Endodermal cell (in vitro differentiated cells): ENCODE results near the gene ZSWIM4. TPM values are rescaled to one million over a fixed set of nuclear protein-coding genes. Genes with fewer than 3 reads are reported as not detected.

Experiments
- DNase-seq: peaks from one replicate; pipeline ENCODE4 v3.0.0-alpha.2; 2017
- H3K27ac ChIP-seq: 2 replicates; pipeline ENCODE4 v1.5.1; 2013; ENCODE audit warnings: mild to moderate bottlenecking, low read depth, low read length, moderate library complexity
- H3K27me3 ChIP-seq: 2 replicates; pipeline ENCODE4 v1.6.1; 2013; ENCODE audit warnings: mild to moderate bottlenecking, low read length, moderate library complexity; ENCODE audit not compliant: insufficient read depth, control insufficient read depth, poor library complexity, severe bottlenecking
- H3K36me3 ChIP-seq: 2 replicates; pipeline ENCODE4 v1.7.0; 2013; ENCODE audit warnings: mild to moderate bottlenecking, low read length, moderate library complexity; ENCODE audit not compliant: control insufficient read depth, insufficient read depth
- H3K4me1 ChIP-seq: one replicate; pipeline ENCODE4 v1.7.0; 2013; ENCODE audit warnings: low read length; ENCODE audit not compliant: control insufficient read depth, insufficient read depth
- H3K4me3 ChIP-seq: 2 replicates; pipeline ENCODE4 v1.5.1; 2013; ENCODE audit warnings: mild to moderate bottlenecking, low read length, moderate library complexity
- H3K9ac ChIP-seq: 2 replicates; pipeline ENCODE4 v1.6.1; 2013; ENCODE audit warnings: mild to moderate bottlenecking, low read length, moderate library complexity; ENCODE audit not compliant: poor library complexity, severe bottlenecking; ENCODE audit errors: extremely low read depth
- H3K9me3 ChIP-seq: 2 replicates; pipeline ENCODE4 v1.6.1; 2013; ENCODE audit warnings: mild to moderate bottlenecking, low read length, moderate library complexity; ENCODE audit not compliant: control insufficient read depth
- H3K27ac Mint-ChIP-seq: 2 replicates; pipeline ENCODE4 v1.8.0; 2020; ENCODE audit warnings: mixed read lengths
- H3K27me3 Mint-ChIP-seq: 2 replicates; pipeline ENCODE4 v1.8.0; 2021; ENCODE audit warnings: mild to moderate bottlenecking, mixed read lengths; ENCODE audit not compliant: insufficient read depth
- H3K36me3 Mint-ChIP-seq: 2 replicates; pipeline ENCODE4 v1.8.0; 2020; ENCODE audit warnings: low read depth, mixed read lengths
- H3K4me1 Mint-ChIP-seq: 2 replicates; pipeline ENCODE4 v1.8.0; 2020; ENCODE audit warnings: mixed read lengths
- H3K4me3 Mint-ChIP-seq: 2 replicates; pipeline ENCODE4 v1.8.0; 2020; ENCODE audit warnings: mild to moderate bottlenecking, moderate library complexity, mixed read lengths
- H3K9me3 Mint-ChIP-seq: 2 replicates; pipeline ENCODE4 v1.8.0; 2020; ENCODE audit warnings: mild to moderate bottlenecking, mixed read lengths
- CTCF ChIP-seq: fragments of 200-600 bp; sonication (generic); conservative IDR thresholded peaks from 2 replicates; pipeline ENCODE4 v1.5.0; 2021; ENCODE audit warnings: antibody characterized with exemption, mild to moderate bottlenecking
- WGBS, 2 experiments: methylation state at CpG; one replicate each; pipeline versions ENCODE4 v1.1.5 to v1.1.7; 2013; ENCODE audit warnings: missing lambda C conversion rate in 2 of 2, mixed read lengths in 1 of 2; ENCODE audit not compliant: insufficient coverage in 1 of 2, insufficient read length in 1 of 2; 5-methylcytosine and 5-hydroxymethylcytosine counted together
- total RNA-seq, 2 donors: library from RNA; stranded (reverse); fragmentation: NEBNext Ultra II Directional in 1 of 2; extraction: Animal tissue kit (Norgen Biotek cat#: 25700) in 1 of 2; gene quantifications; 2 replicates in 1 of 2; 3 replicates in 1 of 2; pipeline ENCODE4 v1.2.1, GENCODE V29; 2021

Gene ZSWIM4
- total RNA-seq, 2 donors from 2014 or later, result 30.0 to 41.9 TPM

- Histone ChIP-seq H3K27me3 (no peaks in the 10 kb centered on the region), H3K9me3 (no peaks in the 10 kb centered on the region), H3K27ac (no peak overlapping the region), H3K36me3 (peaks cover 42% of the 10 kb centered on the region), H3K4me1 (no peaks in the 10 kb centered on the region), H3K9ac (no peak overlapping the region), H3K4me3 (no peak overlapping the region)
- H3K36me3 Mint-ChIP-seq, result peaks cover 45% of the 10 kb centered on the region
- no peak overlapping the region for H3K4me3 Mint-ChIP-seq
- no peak for TF ChIP-seq CTCF
- WGBS, 2 experiments, result 97 to 98% methylated on average over 27 to 34 of the region's 34 CpGs
- peak; percentile 42 for DNase-seq
- no peaks in the 10 kb centered on the region for H3K27me3 Mint-ChIP-seq
- no peaks in the 10 kb centered on the region for H3K9me3 Mint-ChIP-seq
- no peak overlapping the region for H3K27ac Mint-ChIP-seq
- H3K4me1 Mint-ChIP-seq, result no peaks in the 10 kb centered on the region
Observed at GRCh38 chr19:13808856-13809255, 13.6 kb downstream of the ZSWIM4 start.

- H3K27ac ChIP-seq, result no peak overlapping the region
- WGBS, 2 experiments, result 91 to 93% methylated on average over 5 to 11 of the region's 11 CpGs
- no peak overlapping the region for H3K27ac Mint-ChIP-seq
- no peaks in the 10 kb centered on the region for H3K9me3 ChIP-seq
- peak; percentile 27 for DNase-seq
- no peak overlapping the region for H3K9ac ChIP-seq
- no peaks in the 10 kb centered on the region for H3K27me3 ChIP-seq
- peaks cover 37% of the 10 kb centered on the region for H3K36me3 ChIP-seq
- no peaks in the 10 kb centered on the region for H3K27me3 Mint-ChIP-seq
- no peak for TF ChIP-seq CTCF
- peaks cover 57% of the 10 kb centered on the region for H3K36me3 Mint-ChIP-seq
- H3K4me1 Mint-ChIP-seq, result no peaks in the 10 kb centered on the region
- no peak overlapping the region for H3K4me3 ChIP-seq
- no peak overlapping the region for H3K4me3 Mint-ChIP-seq
- no peaks in the 10 kb centered on the region for H3K4me1 ChIP-seq
- H3K9me3 Mint-ChIP-seq, result no peaks in the 10 kb centered on the region
Observed at GRCh38 chr19:13812544-13812943, 17.3 kb downstream of the ZSWIM4 start.

GRCh38 chr19:13813147-13813546, 17.9 kb downstream of the ZSWIM4 start:
- Histone ChIP-seq H3K27ac (no peak overlapping the region), H3K9me3 (no peaks in the 10 kb centered on the region), H3K9ac (no peak overlapping the region), H3K4me1 (no peaks in the 10 kb centered on the region), H3K27me3 (no peaks in the 10 kb centered on the region), H3K4me3 (no peak overlapping the region), H3K36me3 (peaks cover 32% of the 10 kb centered on the region)
- Mint-ChIP-seq H3K27ac (no peak overlapping the region), H3K4me3 (no peak overlapping the region), H3K9me3 (no peaks in the 10 kb centered on the region), H3K27me3 (no peaks in the 10 kb centered on the region), H3K4me1 (no peaks in the 10 kb centered on the region), H3K36me3 (peaks cover 61% of the 10 kb centered on the region)
- no peak for TF ChIP-seq CTCF
- 89 to 100% methylated on average over 1 to 2 of the region's 2 CpGs for WGBS, 2 experiments
- DNase-seq, result peak; percentile 22
